ENCODE data around the gene UMODL1. TPM values are rescaled to one million over a fixed set of nuclear protein-coding genes. Genes with fewer than 3 reads are reported as not detected.
"Not testable (repeated sequence)": the region's sequence is repeated elsewhere in the genome, so short reads cannot be mapped to it uniquely, and the experiment has no call there.

Gene UMODL1
- total RNA-seq, 1 donor = not detected

DNA sequence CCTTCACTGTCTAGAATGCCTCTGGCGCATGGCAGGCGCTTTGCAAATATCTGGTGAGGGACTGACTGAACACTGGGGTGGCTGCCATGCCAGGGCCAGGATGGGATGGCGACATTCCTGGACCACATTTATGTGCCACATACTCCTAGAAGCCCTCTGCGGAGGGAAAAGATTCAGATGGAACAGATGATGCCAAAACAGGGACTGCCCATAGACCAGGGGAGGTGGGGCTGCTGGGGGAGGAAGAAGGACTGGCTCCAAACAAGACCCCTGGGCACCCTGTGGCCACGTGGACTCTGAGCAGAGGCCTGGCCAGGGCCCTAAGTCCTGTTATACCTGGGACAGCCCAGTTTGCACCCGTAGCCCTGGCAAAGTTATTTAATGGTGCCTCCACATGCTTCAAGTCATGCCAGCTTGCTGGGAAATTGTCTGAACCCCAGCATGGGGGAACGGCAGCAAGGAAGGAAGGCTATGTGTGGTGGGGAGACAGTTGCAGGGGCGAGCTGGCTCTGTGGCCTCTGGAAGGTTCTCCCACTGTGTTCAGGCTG is 44.1 kb downstream of the UMODL1 start:
- no peak for DNase-seq (ENCODE audit: low read depth)
- TF ChIP-seq, protein P1, sequence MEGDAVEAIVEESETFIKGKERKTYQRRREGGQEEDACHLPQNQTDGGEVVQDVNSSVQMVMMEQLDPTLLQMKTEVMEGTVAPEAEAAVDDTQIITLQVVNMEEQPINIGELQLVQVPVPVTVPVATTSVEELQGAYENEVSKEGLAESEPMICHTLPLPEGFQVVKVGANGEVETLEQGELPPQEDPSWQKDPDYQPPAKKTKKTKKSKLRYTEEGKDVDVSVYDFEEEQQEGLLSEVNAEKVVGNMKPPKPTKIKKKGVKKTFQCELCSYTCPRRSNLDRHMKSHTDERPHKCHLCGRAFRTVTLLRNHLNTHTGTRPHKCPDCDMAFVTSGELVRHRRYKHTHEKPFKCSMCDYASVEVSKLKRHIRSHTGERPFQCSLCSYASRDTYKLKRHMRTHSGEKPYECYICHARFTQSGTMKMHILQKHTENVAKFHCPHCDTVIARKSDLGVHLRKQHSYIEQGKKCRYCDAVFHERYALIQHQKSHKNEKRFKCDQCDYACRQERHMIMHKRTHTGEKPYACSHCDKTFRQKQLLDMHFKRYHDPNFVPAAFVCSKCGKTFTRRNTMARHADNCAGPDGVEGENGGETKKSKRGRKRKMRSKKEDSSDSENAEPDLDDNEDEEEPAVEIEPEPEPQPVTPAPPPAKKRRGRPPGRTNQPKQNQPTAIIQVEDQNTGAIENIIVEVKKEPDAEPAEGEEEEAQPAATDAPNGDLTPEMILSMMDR (IDR thresholded peaks at IDR 0.05; ENCODE audit: insufficient read depth, low read length) = no peak
- no peak overlapping the region for H3K4me3 ChIP-seq (ENCODE audit: low read depth, low read length)

DNA sequence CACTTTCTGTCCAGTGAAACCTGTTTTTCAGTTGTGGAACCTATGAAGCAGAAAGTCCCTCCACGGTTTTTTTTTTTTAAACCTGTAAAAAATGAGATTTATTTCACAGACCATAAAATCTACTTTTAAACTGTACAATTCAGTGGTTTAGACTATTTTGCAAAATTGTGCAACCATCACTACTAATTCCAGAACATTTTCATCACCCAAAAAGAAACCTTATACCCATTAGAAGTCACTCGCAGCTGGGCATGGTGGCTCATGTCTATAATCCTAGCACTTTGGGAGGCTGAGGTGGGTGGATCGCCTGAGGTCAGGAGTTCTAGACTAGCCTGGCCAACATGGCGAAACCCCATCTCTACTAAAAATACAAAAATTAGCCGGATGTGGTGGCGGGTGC is 45.4 kb downstream of the UMODL1 start:
- H3K4me3 ChIP-seq (ENCODE audit: low read depth, low read length); DNase-seq (ENCODE audit: low read depth): not testable (repeated sequence)

DNA sequence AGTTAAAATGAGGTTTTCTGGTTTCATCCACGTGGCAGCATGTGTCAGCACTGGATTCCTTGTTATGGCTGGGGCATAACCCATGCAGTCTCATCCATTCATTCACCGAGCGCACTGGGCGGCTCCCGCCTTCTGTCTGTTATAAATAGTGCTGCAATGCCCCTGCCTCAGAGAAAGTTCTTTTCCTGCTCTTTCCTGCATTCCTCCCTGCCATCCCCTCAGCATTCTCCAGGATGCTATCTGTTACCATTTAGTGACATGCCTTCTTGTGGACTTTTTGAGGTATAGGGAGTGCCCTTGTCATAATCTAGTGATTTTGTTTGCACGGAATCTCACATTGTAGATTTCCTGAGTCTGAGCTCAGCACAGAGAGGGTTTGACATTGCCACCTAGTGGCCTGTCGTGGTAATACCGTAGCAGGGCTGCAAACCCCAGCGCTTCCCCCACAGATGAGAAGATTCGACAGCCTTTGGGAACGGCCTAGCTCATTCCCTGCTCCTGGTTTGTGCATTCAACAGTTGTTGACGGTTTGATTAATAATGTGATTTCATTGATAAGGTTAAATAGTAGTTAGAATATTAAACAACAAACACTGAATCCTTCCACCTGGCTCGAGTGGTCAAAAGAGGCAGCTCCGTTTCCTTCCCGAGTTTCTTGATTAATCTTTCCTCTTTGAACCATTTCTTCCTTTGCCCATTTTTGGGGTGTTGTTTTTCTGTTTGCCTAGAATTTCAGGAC is 46.3 kb downstream of the UMODL1 start:
- H3K4me3 ChIP-seq (ENCODE audit: low read depth, low read length) = peak overlapping the region; percentile 52
- DNase-seq (ENCODE audit: low read depth) = peak; percentile 87
- TF ChIP-seq, protein P1 (IDR thresholded peaks at IDR 0.05; ENCODE audit: insufficient read depth, low read length) = peak; percentile 93

DNA sequence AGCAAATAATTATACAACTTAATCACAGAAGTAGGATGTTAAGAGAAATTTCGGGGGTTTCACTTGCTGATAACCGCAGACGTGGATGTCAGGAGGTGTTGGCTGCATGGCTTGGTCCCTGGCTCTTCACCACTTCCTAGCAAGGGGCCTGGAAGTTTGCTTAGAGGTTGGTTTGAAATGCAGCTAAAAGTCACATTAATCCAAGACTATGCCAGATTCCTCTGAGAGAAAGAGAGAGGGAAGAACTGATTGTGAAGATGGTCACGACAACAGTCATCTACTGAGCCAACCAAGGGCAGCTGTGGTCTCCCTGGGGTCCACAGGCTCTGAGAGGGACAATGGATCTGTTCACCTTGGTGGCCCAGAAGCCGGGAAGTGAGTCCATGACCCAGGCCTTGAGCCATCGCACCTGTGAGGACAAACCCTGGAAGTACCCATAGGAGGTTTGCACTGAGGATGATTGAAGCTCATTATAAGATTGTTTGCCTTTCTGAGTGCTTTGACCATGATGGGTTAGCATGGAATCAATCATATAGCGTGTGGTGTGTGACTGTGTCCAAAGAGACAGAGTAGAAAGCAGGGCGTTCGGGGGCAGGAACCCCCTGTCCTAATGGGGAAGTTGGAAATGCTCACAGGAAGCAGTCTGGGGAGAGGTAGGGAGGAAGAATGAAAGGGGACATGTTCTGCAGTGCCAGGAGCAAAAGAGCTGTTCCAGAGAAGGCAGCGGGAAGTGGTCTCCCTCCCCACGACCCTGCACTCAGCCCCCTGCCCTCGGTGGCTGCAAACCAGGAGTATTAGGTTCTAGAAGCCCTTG is 47.1 kb downstream of the UMODL1 start:
- no peak overlapping the region for H3K4me3 ChIP-seq (ENCODE audit: low read depth, low read length)
- TF ChIP-seq, protein P1 (IDR thresholded peaks at IDR 0.05; ENCODE audit: insufficient read depth, low read length) = no peak
- DNase-seq (ENCODE audit: low read depth) = no peak

DNA sequence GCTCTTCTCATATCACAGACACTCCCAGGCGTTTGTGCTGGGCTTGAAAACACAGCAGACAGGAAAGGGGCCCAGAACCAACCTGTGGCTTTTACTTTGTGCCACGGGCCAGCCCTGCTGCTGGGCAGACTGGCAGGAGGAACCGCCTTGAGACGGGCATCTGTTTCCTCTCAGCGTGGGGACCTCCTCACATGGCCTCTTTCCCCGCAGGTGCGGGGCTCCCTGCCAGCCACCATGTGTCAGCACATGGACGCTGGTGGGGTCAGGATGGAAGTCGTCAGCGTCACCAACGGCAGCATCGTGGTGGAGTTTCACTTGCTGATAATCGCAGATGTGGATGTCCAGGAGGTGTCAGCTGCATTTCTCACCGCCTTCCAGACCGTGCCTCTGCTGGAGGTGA is 47.8 kb downstream of the UMODL1 start:
- DNase-seq (ENCODE audit: low read depth) = no peak
- TF ChIP-seq, protein P1 (IDR thresholded peaks at IDR 0.05; ENCODE audit: insufficient read depth, low read length) = no peak
- no peak overlapping the region for H3K4me3 ChIP-seq (ENCODE audit: low read depth, low read length)

DNA sequence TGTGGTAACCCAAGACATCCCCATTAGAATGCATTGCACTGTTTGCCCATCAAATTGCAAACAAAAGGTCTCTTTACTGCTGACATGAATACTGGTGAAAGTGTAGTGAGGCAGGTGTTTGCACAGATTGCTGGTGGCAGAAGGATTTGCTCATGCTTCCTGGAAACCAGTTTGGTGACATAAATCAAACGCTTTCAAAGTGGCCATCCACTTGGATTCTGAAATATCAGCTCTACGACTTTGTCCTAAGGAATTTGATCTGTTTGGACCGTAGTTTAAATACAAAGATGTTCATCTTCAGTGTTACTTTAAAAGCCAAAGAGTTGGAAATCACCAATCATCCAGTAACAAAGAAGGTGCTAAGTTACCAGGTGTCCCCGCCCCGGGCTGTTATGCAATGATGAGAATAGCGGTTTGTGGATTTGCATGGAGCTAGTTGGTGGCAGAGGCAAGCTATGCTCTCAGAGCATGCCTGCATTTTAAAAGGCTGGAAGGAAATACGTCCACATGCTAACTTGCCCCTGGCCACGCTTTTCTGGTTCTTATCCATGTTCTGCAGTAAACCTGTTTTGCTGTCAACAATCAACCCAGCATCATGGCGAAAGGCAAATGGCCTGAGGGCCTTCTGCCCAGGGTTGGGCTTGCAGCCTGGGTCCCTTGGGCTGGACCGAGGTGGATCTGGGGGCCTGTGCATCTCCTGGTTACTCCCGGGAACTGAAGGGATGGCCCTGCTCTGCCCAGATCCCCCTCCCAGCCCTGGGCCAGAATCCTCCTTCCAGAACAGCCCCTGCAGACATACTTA is 49.2 kb downstream of the UMODL1 start:
- no peak for DNase-seq (ENCODE audit: low read depth)
- no peak overlapping the region for H3K4me3 ChIP-seq (ENCODE audit: low read depth, low read length)
- TF ChIP-seq, protein P1 (IDR thresholded peaks at IDR 0.05; ENCODE audit: insufficient read depth, low read length) = no peak
